GM18520 (cell line): Measurements from ENCODE around the gene PLA2G2F.

Experiments used
- ATAC-seq: cut with Tn5 transposase; IDR thresholded peaks from one replicate; pipeline ENCODE4 v1.9.1; 2021; ENCODE audit not compliant: unreplicated experiment

PLA2G2F gene, protein sequence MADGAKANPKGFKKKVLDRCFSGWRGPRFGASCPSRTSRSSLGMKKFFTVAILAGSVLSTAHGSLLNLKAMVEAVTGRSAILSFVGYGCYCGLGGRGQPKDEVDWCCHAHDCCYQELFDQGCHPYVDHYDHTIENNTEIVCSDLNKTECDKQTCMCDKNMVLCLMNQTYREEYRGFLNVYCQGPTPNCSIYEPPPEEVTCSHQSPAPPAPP

GRCh38 chr1:20138961-20139550, at the start of gene PLA2G2F:
TSS of gene PLA2G2F (plus strand) at chr1:20139323. CDS start at chr1:20139428, 105 bp downstream.
- ATAC-seq = no peak

- ATAC-seq = no peak
These were observed 49.6 kb upstream of the PLA2G2F start for GRCh38 chr1:20089328-20090077.

GRCh38 chr1:20090119-20090518, 49.0 kb upstream of the PLA2G2F start:
- no peak for ATAC-seq

GRCh38 chr1:20090641-20091040, 48.5 kb upstream of the PLA2G2F start:
- no peak for ATAC-seq

DNA sequence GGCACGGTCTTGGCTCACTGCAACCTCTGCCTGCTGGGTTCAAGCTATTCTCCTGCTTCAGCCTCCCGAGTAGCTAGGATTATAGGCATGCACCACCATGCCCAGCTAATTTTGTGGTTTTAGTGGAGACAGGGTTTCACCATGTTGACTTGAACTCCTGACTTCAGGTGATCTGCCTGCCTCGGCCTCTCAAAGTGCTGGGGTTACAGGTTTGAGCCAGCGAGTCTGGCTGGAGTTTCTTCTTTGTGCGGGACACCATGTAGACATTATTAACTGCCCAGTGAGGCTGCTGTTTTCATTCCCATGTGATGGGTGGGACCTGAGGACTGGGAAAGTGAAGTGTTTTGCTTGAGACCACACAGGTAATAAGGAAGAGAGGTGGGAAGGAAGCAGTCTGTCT, 45.8 kb upstream of the PLA2G2F start:
- no peak for ATAC-seq

DNA sequence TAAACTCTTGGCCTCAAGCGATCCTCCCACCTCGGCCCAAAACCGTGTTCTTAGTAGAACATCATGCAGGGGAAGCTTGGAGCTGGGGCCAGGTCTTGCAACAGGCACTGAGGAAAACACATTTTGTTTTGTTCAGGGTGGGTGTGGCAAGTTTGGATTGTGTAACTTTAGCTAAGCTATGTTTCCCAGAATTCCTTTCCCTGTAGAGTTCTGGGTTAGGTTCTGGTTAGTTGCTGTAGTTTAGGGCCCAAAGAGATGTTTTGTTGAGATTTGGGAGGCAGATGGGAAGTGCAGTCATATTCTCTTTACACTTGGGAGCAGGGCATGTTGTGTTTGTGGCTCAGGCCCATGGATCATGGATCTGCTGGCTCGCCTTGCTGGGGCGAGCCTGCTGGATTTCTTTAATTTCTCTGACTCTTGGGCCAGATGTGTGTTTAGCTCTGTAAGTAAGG, 45.2 kb upstream of the PLA2G2F start:
- ATAC-seq = no peak

DNA sequence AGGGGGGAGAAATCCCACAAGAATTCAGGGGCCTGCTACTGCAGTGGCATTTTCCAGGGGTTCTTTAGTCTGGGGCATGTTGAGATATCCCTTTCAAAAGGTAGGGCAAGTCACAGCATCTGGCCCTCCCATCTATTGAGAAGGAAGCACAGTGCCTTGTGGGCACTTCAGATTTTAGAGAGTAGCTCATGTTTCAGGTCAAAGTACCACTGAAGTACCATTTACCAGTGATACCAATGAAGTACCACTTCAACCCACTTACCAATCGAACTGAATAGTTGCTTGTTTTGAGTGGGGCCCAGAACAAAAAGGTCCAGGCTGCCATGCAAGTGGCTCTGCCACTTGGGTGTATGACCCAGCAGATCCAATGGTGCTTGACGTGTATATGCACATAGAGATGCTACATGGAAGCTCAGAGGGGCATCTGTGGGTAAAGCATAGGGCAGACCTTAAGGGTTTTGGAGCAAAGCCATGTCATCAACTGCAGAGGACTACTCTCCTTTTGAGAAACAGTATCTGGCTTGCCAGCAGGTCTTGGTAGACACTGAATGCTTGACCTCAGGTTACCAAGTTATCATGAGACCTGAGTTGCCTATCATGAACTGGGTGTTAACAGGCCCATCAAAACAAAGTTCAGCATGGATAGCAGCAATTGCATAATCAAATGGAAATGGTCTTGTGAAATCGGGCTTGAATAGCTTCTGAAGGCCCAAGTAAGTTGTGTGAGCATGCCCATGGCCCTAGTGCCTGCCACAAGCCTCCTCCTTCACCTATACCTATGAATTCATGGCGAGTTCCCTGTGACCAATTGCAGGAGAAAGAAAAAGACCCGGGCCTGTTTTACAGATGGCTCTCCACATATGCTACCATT, 43.3 kb upstream of the PLA2G2F start:
- ATAC-seq = no peak

- no peak for ATAC-seq
These were observed 42.2 kb upstream of the PLA2G2F start for GRCh38 chr1:20096840-20097447.

DNA sequence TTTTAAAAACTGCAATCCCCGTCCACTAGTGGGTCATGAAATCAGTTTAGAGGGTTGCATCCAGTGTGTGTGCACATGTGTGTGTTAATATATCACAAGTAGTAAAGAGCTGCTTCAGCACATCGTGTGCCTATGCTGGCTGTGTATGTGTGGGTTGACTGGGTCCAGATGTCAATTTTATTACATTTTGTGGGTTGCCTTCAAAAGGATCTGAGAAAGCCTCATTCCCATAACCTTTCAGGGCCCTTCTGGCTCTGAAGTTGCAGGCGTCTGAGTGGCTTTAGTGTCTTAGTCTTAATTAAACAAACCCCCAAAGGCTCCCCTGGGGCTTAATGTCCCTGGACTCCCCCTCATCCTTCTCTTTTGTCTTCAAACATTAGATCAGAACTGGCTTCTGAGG, 39.6 kb upstream of the PLA2G2F start:
- ATAC-seq = no peak

- no peak for ATAC-seq
These were observed 38.3 kb upstream of the PLA2G2F start for GRCh38 chr1:20100632-20101355.

GRCh38 chr1:20102875-20103274, 36.2 kb upstream of the PLA2G2F start:
- ATAC-seq = no peak

DNA sequence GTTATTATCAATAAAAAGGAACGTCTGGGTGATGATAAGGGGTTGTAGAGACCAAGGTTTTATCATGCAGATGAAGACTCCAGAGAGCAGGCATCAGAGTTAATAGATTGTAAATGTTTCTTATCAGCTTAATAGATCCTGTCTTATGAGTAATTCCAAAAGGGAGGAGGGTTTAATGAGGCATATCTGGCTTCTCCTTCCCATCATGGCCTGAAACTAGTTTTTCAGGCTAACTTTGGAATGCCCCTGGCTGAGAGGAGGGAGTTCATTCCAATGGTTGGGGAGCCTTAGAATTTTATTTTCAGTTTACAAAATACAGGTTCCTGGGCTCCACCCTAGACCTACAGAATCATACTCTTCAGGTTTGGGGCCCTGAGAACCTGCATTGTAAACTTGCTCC, 33.3 kb upstream of the PLA2G2F start:
- no peak for ATAC-seq

DNA sequence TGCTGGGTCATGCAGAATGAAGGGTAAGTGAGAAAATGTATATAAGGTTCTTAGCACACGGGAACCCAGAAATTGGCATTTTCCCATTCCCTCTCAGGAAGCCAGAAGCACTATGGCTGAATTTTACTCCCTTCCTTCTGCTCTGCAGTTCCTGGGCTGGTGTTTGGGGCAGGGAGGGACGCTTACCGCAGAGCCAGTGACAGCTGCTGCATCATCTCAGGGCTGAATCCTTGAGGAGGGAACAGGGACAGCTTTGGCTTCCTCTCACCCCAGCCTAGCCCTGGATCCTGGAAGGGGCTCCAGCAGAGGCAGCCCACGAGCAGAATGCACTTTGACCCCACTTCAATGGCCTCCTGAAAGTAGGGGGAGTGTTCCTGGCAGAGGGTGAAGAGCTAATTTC, 31.8 kb upstream of the PLA2G2F start:
- no peak for ATAC-seq

DNA sequence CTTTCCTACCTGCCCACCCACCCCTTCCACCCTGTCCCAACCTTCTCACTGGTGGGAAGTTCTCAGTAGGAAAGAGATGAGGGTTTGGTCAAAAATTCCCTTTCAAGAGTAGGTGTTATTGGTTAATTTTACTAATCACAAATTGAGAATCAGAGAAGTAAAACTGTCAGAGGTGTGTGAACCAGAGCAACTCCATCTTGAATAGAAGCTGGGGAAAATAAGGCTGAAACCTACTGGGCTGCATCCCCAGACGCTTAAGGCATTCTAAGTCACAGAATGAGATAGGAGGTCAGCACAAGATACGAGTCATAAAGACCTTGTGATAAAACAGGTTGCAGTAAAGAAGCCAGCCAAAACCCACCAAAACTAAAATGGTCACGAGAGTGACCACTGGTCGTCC, 31.3 kb upstream of the PLA2G2F start:
- ATAC-seq = no peak

- ATAC-seq = no peak
These were observed 30.6 kb upstream of the PLA2G2F start for GRCh38 chr1:20108366-20109123.

DNA sequence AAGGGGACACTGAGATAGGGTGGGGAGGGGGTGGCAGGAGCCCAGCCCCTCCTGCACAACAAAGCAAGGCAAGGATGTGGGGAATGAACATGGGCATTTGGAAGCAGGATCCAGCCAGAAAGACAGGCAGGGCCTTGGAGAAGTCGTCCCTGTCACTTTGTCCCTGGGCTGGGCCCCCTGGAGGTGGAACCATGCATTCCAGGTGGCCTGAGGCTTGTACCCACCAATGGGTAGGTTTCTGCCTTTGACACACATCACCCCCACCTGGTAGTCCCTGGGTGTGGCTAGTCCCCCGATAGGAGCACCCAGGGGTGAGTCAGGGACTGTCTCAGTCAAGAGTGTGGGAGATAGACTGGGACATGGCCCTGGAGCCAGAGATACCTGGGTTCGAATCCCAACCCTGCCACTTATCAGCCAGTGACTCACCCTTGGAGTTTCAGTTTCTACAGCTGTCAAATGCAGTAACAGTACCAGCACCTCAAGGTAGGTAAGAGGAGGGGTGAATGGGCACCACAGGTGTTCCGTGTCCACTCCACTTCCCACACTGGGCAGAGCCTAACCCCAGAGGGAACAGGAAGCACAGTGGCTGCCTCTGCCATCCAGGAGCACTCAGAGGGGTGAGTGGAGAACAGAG, 29.8 kb upstream of the PLA2G2F start:
- ATAC-seq = no peak

- no peak for ATAC-seq
These were observed 28.4 kb upstream of the PLA2G2F start for GRCh38 chr1:20110679-20111078.

GRCh38 chr1:20111452-20111851, 27.7 kb upstream of the PLA2G2F start:
- no peak for ATAC-seq
